GM23338 (cell line): ENCODE measurements around the gene SLC26A1. TPM values are rescaled to one million over a fixed set of nuclear protein-coding genes. Genes with fewer than 3 reads are reported as not detected.

Experiments used
- ATAC-seq: fragments of 200-7000 bp; cut with Tn5 transposase; 3 replicates; pipeline ENCODE4 v1.9.1; 2020
- DNase-seq: peaks from one replicate; pipeline ENCODE4 v3.0.0-alpha.2; 2015; ENCODE audit warnings: low spot score
- H2AFZ ChIP-seq: fragments of 200-600 bp; sonication (generic); 2 replicates; pipeline ENCODE4 v1.8.0; 2016; ENCODE audit warnings: antibody characterized with exemption, mild to moderate bottlenecking, moderate library complexity
- H3F3A ChIP-seq: fragments of 200-600 bp; sonication (generic); replicated peaks from 2 replicates; pipeline ENCODE4 v1.8.0; 2017; ENCODE audit warnings: antibody characterized with exemption, mixed run types, low read depth
- H3K27ac ChIP-seq: fragments of 200-600 bp; sonication (generic); 2 replicates; pipeline ENCODE4 v1.6.1; 2016; ENCODE audit warnings: low read depth
- H3K27me3 ChIP-seq: fragments of 200-600 bp; sonication (generic); 2 replicates; pipeline ENCODE4 v1.8.0; 2016; ENCODE audit warnings: mild to moderate bottlenecking, mixed run types, moderate library complexity; ENCODE audit not compliant: insufficient read depth
- H3K36me3 ChIP-seq: fragments of 200-600 bp; sonication (generic); 2 replicates; pipeline ENCODE4 v1.8.0; 2016; ENCODE audit warnings: mild to moderate bottlenecking; ENCODE audit not compliant: insufficient read depth
- H3K4me1 ChIP-seq: fragments of 200-600 bp; sonication (generic); 2 replicates; pipeline ENCODE4 v1.8.0; 2016; ENCODE audit warnings: mild to moderate bottlenecking, moderate library complexity; ENCODE audit not compliant: insufficient read depth
- H3K4me2 ChIP-seq: fragments of 200-600 bp; sonication (generic); 2 replicates; pipeline ENCODE4 v1.7.1; 2017; ENCODE audit warnings: mixed run types
- H3K4me3 ChIP-seq: fragments of 200-600 bp; sonication (generic); 2 replicates; pipeline ENCODE4 v1.6.1; 2016; ENCODE audit warnings: mixed run types
- H3K79me2 ChIP-seq: fragments of 200-600 bp; sonication (generic); replicated peaks from 2 replicates; pipeline ENCODE4 v1.8.0; 2017; ENCODE audit warnings: mild to moderate bottlenecking; ENCODE audit not compliant: insufficient read depth
- H3K9me2 ChIP-seq: fragments of 200-600 bp; sonication (generic); 2 replicates; pipeline ENCODE4 v1.8.0; 2017; ENCODE audit not compliant: insufficient read depth
- H4K20me1 ChIP-seq: fragments of 200-600 bp; sonication (generic); replicated peaks from 2 replicates; pipeline ENCODE4 v1.8.0; 2017; ENCODE audit warnings: mild to moderate bottlenecking; ENCODE audit not compliant: insufficient read depth
- H3K27ac Mint-ChIP-seq: 2 replicates; pipeline ENCODE4 v1.8.0; 2020; ENCODE audit warnings: inconsistent platforms, mild to moderate bottlenecking, moderate library complexity, mixed read lengths
- H3K27me3 Mint-ChIP-seq: 3 replicates; pipeline ENCODE4 v1.8.0; 2022; ENCODE audit warnings: low read depth, mild to moderate bottlenecking, moderate library complexity, mixed read lengths, inconsistent platforms; ENCODE audit not compliant: insufficient read depth, poor library complexity
- H3K36me3 Mint-ChIP-seq: 3 replicates; pipeline ENCODE4 v1.8.0; 2021; ENCODE audit warnings: low read depth, mild to moderate bottlenecking, inconsistent platforms, moderate library complexity, mixed read lengths
- H3K4me1 Mint-ChIP-seq: 3 replicates; pipeline ENCODE4 v1.8.0; 2020; ENCODE audit warnings: mild to moderate bottlenecking, inconsistent platforms, mixed read lengths
- H3K4me3 Mint-ChIP-seq: 3 replicates; pipeline ENCODE4 v1.8.0; 2021; ENCODE audit warnings: moderate library complexity, mild to moderate bottlenecking, inconsistent platforms, mixed read lengths
- H3K9me3 Mint-ChIP-seq: 3 replicates; pipeline ENCODE4 v1.8.0; 2020; ENCODE audit warnings: moderate library complexity, mild to moderate bottlenecking, inconsistent platforms, mixed read lengths
- CTCF ChIP-seq, 2 experiments: fragments of 200-600 bp in 1 of 2; sonication (generic) in 1 of 2; conservative IDR thresholded peaks; 2 replicates each; pipeline versions ENCODE4 v1.5.1 to v1.6.1; 2016 to 2017; ENCODE audit warnings: antibody characterized with exemption in 2 of 2, low read depth in 2 of 2, mild to moderate bottlenecking in 2 of 2, moderate library complexity in 1 of 2
- EZH2 ChIP-seq: fragments of 200-600 bp; sonication (generic); IDR thresholded peaks from one replicate; pipeline ENCODE4 v1.8.0; 2017; ENCODE audit warnings: antibody characterized with exemption, mild to moderate bottlenecking, low read depth; ENCODE audit not compliant: unreplicated experiment
- NANOG ChIP-seq: IDR thresholded peaks from 2 replicates; pipeline ENCODE4 v1.6.1; 2016; ENCODE audit warnings: antibody characterized with exemption, borderline replicate concordance
- POLR2AphosphoS5 ChIP-seq: IDR thresholded peaks from 2 replicates; pipeline ENCODE4 v1.6.1; 2016; ENCODE audit warnings: antibody characterized with exemption, low read depth
- STAT1 ChIP-seq: IDR thresholded peaks from one replicate; pipeline ENCODE4 v1.6.1; 2016; ENCODE audit warnings: antibody characterized with exemption; ENCODE audit not compliant: unreplicated experiment
- ZNF462 ChIP-seq: fragments of 250-450 bp; sonication (Bioruptor Pico); IDR thresholded peaks from 2 replicates; pipeline ENCODE4 v1.5.0; 2020; ENCODE audit warnings: mild to moderate bottlenecking, moderate library complexity
- polyA plus RNA-seq: library from polyadenylated mRNA; unstranded; fragments of >200 nt; fragmentation: Nextera tagmentation; extraction: Ambion mirVana; gene quantifications from 2 replicates; pipeline ENCODE4 v1.2.1, GENCODE V29; 2016
- total RNA-seq: library from RNA; depleted of rRNA; stranded (reverse); fragments of >200 nt; shearing (Covaris generic); gene quantifications from 2 replicates; pipeline ENCODE4 v1.2.3, GENCODE V29; 2014
- TF ChIP-seq, protein P1 (sequence below): IDR thresholded peaks from one replicate; pipeline ENCODE4 v1.6.1; 2018; ENCODE audit warnings: antibody characterized with exemption; ENCODE audit not compliant: unreplicated experiment
- TF ChIP-seq, protein P2 (sequence below): IDR thresholded peaks from 2 replicates; pipeline ENCODE4 v1.6.1; 2016; ENCODE audit warnings: antibody characterized with exemption

The SLC26A1 gene
- total and polyA plus RNA-seq, 2 experiments from 2014 or later: 0.10 to 0.27 TPM

DNA sequence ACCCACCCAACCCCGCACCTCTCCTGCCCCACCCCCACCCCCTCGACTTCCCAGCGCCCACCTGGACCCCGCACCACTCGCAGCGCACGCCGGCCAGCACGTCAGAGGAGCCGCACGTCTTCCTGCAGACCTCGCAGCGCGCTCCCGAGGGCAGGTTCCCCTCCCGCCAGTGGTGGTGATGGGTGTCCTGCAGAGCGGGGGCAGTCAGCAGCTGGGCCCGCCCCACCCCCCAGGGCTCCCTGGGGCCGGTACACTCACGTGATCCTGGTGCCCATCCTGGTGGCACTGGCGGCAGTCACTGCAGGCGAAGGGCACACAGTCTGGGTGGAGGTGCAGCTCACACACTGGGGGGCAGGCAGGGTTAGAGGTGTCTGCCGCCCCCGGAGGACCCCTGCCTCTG is 25.0 kb downstream of the SLC26A1 start:
- TF ChIP-seq EZH2 (no peak), ZNF462 (CRISPR knock-in tag) (no peak), POLR2AphosphoS5 (no peak), STAT1 (no peak), CTCF (conservative IDR thresholded peaks at IDR 0.05; ENCODE audit: low read depth in 2 of 2) (no peak), NANOG (no peak)
- TF ChIP-seq, protein P1, sequence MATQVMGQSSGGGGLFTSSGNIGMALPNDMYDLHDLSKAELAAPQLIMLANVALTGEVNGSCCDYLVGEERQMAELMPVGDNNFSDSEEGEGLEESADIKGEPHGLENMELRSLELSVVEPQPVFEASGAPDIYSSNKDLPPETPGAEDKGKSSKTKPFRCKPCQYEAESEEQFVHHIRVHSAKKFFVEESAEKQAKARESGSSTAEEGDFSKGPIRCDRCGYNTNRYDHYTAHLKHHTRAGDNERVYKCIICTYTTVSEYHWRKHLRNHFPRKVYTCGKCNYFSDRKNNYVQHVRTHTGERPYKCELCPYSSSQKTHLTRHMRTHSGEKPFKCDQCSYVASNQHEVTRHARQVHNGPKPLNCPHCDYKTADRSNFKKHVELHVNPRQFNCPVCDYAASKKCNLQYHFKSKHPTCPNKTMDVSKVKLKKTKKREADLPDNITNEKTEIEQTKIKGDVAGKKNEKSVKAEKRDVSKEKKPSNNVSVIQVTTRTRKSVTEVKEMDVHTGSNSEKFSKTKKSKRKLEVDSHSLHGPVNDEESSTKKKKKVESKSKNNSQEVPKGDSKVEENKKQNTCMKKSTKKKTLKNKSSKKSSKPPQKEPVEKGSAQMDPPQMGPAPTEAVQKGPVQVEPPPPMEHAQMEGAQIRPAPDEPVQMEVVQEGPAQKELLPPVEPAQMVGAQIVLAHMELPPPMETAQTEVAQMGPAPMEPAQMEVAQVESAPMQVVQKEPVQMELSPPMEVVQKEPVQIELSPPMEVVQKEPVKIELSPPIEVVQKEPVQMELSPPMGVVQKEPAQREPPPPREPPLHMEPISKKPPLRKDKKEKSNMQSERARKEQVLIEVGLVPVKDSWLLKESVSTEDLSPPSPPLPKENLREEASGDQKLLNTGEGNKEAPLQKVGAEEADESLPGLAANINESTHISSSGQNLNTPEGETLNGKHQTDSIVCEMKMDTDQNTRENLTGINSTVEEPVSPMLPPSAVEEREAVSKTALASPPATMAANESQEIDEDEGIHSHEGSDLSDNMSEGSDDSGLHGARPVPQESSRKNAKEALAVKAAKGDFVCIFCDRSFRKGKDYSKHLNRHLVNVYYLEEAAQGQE: no peak
- TF ChIP-seq, protein P2, sequence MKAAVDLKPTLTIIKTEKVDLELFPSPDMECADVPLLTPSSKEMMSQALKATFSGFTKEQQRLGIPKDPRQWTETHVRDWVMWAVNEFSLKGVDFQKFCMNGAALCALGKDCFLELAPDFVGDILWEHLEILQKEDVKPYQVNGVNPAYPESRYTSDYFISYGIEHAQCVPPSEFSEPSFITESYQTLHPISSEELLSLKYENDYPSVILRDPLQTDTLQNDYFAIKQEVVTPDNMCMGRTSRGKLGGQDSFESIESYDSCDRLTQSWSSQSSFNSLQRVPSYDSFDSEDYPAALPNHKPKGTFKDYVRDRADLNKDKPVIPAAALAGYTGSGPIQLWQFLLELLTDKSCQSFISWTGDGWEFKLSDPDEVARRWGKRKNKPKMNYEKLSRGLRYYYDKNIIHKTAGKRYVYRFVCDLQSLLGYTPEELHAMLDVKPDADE: no peak
- Mint-ChIP-seq H3K27ac (no peak overlapping the region), H3K9me3 (no peaks in the 10 kb centered on the region), H3K4me1 (no peaks in the 10 kb centered on the region), H3K36me3 (no peaks in the 10 kb centered on the region), H3K4me3 (0 out of 3 replicates have a peak overlapping the region, but pooled peaks have one; percentile 14), H3K27me3 (peaks cover 20% of the 10 kb centered on the region)
- DNase-seq (peak; percentile 45), ATAC-seq (peak; percentile 9)
- peak overlapping the region; percentile 40; the same call in 1 of the 2 replicates for H3K4me3 ChIP-seq
- no peaks in the 10 kb centered on the region for H3K4me1 ChIP-seq
- no peaks in the 10 kb centered on the region for H4K20me1 ChIP-seq
- peaks cover 15% of the 10 kb centered on the region; the same call in 1 of the 2 replicates for H3K27me3 ChIP-seq
- no peak overlapping the region for H3K27ac ChIP-seq
- H3K36me3 ChIP-seq: no peaks in the 10 kb centered on the region
- no peaks in the 10 kb centered on the region; the same call in 1 of the 2 replicates for H3F3A ChIP-seq
- no peaks in the 10 kb centered on the region for H3K9me2 ChIP-seq
- no peak overlapping the region for H2AFZ ChIP-seq
- H3K79me2 ChIP-seq: no peaks in the 10 kb centered on the region
- peak overlapping the region; percentile 75 for H3K4me2 ChIP-seq
